Glutamatergic neuron (in vitro differentiated cells): ENCODE measurements around the gene SAMD1. TPM values are rescaled to one million over a fixed set of nuclear protein-coding genes. Genes with fewer than 3 reads are reported as not detected.
A peak's percentile ranks its signal among the peaks of the same experiment; 100 is the strongest.

ENCODE experiments used
- DNase-seq: peaks from one replicate; pipeline ENCODE4 v3.0.0; 2022
- H3K27ac Mint-ChIP-seq: one replicate; pipeline ENCODE4 v1.8.0; 2020; ENCODE audit warnings: mild to moderate bottlenecking, mixed read lengths, inconsistent platforms; ENCODE audit not compliant: unreplicated experiment
- H3K27me3 Mint-ChIP-seq: one replicate; pipeline ENCODE4 v1.8.0; 2020; ENCODE audit warnings: mild to moderate bottlenecking, moderate library complexity, mixed read lengths, inconsistent platforms; ENCODE audit not compliant: unreplicated experiment
- H3K36me3 Mint-ChIP-seq: one replicate; pipeline ENCODE4 v1.8.0; 2020; ENCODE audit warnings: mild to moderate bottlenecking, mixed read lengths, inconsistent platforms; ENCODE audit not compliant: unreplicated experiment
- H3K4me1 Mint-ChIP-seq: one replicate; pipeline ENCODE4 v1.8.0; 2020; ENCODE audit warnings: mild to moderate bottlenecking, low read depth, mixed read lengths, inconsistent platforms; ENCODE audit not compliant: unreplicated experiment
- H3K4me3 Mint-ChIP-seq: one replicate; pipeline ENCODE4 v1.8.0; 2020; ENCODE audit warnings: mild to moderate bottlenecking, mixed read lengths, inconsistent platforms; ENCODE audit not compliant: unreplicated experiment
- H3K9me3 Mint-ChIP-seq: one replicate; pipeline ENCODE4 v1.8.0; 2020; ENCODE audit warnings: mild to moderate bottlenecking, moderate library complexity, mixed read lengths, inconsistent platforms; ENCODE audit not compliant: unreplicated experiment
- total RNA-seq: library from RNA; stranded (reverse); fragmentation: NEBNext Ultra II Directional; extraction: Animal tissue kit (Norgen Biotek cat#: 25700); gene quantifications from one replicate; pipeline ENCODE4 v1.2.1, GENCODE V29; 2021; ENCODE audit not compliant: unreplicated experiment
- TF ChIP-seq, protein P1 (sequence below): fragments of 200-600 bp; sonication (generic); IDR thresholded peaks from one replicate; pipeline ENCODE4 v1.5.0; 2021; ENCODE audit not compliant: partially characterized antibody, unreplicated experiment

Gene SAMD1
- total RNA-seq, 1 donor from 2014 or later: 52.0 TPM

DNA sequence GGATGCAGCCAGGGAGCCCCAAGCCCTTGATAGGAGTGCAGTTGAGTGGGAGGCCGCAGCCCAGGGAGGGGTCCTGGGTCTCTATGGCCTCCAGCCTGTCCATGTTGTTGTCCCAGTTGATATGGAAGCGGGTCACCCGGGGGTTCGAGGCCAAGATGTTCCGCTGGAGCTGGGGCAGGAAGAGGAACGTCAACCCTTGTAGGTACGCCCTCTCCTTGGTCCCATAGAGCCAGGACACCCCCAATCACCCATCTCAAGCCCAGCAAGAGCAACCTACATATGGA lies 29.9 kb upstream of the SAMD1 start:
- no peak overlapping the region for H3K4me3 Mint-ChIP-seq
- TF ChIP-seq, protein P1, sequence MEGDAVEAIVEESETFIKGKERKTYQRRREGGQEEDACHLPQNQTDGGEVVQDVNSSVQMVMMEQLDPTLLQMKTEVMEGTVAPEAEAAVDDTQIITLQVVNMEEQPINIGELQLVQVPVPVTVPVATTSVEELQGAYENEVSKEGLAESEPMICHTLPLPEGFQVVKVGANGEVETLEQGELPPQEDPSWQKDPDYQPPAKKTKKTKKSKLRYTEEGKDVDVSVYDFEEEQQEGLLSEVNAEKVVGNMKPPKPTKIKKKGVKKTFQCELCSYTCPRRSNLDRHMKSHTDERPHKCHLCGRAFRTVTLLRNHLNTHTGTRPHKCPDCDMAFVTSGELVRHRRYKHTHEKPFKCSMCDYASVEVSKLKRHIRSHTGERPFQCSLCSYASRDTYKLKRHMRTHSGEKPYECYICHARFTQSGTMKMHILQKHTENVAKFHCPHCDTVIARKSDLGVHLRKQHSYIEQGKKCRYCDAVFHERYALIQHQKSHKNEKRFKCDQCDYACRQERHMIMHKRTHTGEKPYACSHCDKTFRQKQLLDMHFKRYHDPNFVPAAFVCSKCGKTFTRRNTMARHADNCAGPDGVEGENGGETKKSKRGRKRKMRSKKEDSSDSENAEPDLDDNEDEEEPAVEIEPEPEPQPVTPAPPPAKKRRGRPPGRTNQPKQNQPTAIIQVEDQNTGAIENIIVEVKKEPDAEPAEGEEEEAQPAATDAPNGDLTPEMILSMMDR: no peak
- DNase-seq: no peak
- peaks cover 5% of the 10 kb centered on the region for H3K9me3 Mint-ChIP-seq
- H3K27me3 Mint-ChIP-seq: peaks cover 14% of the 10 kb centered on the region
- H3K36me3 Mint-ChIP-seq: no peaks in the 10 kb centered on the region
- H3K4me1 Mint-ChIP-seq: peaks cover 15% of the 10 kb centered on the region
- H3K27ac Mint-ChIP-seq: no peak overlapping the region

DNA sequence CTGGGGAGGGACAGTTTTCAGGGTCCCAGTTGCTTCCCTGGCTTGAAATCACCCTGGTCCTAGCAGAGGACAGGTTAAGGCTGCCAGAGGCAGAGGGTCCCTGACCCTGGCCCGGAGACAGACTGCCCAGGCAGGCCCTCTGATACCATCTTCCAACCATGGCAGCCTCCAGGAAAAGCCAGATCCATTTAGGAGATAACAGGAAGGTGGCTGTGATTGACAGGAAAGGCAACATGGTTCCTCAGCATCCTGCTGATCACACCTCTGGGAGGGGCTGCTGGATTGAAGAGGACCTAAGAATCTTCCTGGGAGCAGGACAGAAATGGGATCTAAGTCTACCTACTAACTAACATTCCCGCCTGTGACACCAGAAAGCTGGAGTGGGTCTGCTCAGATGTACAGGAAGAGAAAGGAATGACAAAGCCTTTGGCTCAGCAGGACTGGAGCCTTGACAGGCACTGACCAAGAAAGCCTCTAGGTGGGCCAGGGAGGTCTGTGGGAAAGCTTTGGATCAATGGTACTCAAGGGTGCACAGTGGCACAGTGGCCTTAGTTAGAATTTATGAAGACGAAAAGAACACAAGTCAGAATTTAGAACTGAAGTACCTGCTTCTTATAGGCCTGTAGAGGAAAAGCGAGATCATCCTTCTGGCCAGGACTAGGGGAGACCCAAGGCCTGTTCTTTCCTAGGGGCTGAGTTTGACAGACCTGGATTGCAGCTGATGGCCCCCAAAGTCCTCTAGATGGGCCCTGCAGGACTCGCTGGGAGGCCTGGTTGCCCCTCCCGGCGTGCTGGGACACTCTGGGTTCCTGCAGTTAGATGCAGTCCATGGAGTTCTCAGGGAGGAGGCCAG lies 29.3 kb upstream of the SAMD1 start:
- Mint-ChIP-seq H3K9me3 (peaks cover 5% of the 10 kb centered on the region), H3K27me3 (peaks cover 14% of the 10 kb centered on the region), H3K4me1 (peaks cover 15% of the 10 kb centered on the region), H3K36me3 (no peaks in the 10 kb centered on the region), H3K4me3 (no peak overlapping the region), H3K27ac (no peak overlapping the region)
- TF ChIP-seq, protein P1: no peak
- DNase-seq: no peak

DNA sequence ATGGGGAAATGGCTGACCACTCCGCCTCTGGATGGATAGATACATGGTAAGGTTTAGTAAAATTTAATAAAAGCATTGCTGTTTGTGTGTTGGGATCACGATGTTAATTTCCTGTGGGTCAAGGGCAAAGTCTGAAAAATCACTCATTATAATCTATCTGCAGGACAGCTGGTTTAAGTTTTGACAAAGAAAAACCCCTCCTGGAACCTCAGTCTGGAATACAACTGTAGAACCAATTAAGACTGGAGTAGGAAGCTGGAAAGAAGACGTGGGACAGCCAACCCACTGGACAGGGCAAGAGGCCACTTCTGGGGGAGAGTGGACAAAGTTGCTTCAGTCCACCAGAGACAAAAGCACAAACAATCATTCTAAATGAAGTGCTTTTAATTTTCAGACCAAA lies 28.6 kb upstream of the SAMD1 start:
- Mint-ChIP-seq H3K27me3 (peaks cover 14% of the 10 kb centered on the region), H3K4me3 (peak overlapping the region; percentile 86), H3K36me3 (no peaks in the 10 kb centered on the region), H3K27ac (peak overlapping the region; percentile 86), H3K4me1 (peaks cover 15% of the 10 kb centered on the region), H3K9me3 (peaks cover 5% of the 10 kb centered on the region)
- DNase-seq: no peak
- TF ChIP-seq, protein P1: no peak

DNA sequence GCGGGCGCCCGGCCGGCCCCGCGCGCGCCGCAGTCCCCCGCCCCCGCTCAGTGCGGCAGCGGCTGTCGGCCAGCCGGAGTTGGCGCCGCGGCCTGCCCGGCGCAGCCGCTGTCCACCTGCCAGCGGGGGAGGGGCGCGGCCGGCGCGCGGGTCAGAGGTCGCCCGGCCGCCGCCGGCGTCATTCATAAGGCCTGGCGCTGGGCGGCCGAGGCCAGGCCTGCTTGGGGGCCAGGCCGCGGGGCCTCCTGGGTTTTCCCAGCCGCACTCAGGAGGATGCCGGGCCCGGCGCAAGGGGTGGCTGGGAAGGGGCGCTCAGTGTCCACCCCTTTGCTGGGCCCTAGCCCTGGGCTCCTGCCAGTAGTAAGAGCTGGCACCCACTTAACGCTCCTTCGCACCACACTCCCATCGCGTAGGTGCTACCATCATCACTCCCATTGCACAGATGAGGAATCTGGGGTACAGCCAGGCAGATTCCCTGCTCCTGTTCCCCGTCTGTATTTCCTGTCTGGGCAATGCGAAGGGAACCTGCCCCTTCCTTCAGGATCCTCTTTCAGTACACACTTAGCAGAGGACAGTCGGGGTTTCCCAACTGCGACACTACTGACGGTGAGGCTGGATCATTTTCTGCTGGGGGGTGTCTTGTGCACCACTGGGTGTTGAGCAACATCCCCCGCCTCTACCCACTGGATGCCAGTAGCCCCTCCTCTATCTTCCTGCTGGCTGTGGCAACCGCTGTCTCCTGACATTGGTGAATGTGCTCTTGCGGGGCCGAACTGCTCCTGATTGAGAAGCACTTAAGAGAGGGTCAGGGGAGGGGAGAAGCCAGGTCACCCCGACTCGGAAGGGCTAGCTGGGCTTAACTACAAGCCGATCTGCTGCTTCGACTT lies 27.9 kb upstream of the SAMD1 start:
- H3K27ac Mint-ChIP-seq: peak overlapping the region; percentile 86
- peak; percentile 25 for DNase-seq
- TF ChIP-seq, protein P1: no peak
- H3K4me3 Mint-ChIP-seq: peak overlapping the region; percentile 86
- peaks cover 17% of the 10 kb centered on the region for H3K4me1 Mint-ChIP-seq
- peaks cover 14% of the 10 kb centered on the region for H3K27me3 Mint-ChIP-seq
- H3K36me3 Mint-ChIP-seq: no peaks in the 10 kb centered on the region
- H3K9me3 Mint-ChIP-seq: peaks cover 5% of the 10 kb centered on the region
